Heart left ventricle (tissue), 16 donors: ENCODE measurements around the gene CHMP5. TPM values are rescaled to one million over a fixed set of nuclear protein-coding genes. Genes with fewer than 3 reads are reported as not detected.

Source experiments
- ATAC-seq, 4 donors: fragments of 200-7000 bp; cut with Tn5 transposase; one replicate each; pipeline ENCODE4 v1.9.1; 2020 to 2022; ENCODE audit warnings: moderate library complexity in 4 of 4, mild to moderate bottlenecking in 3 of 4, moderate number of reproducible peaks in 1 of 4
- DNase-seq, 5 donors: peaks; one replicate each; pipeline ENCODE4 v3.0.0-alpha.2; 2020
- H3K27ac ChIP-seq, 12 donors: fragments of 200-600 bp; sonication (generic) in 4 of 12; one replicate each; pipeline versions ENCODE4 v1.5.0 to v1.8.0; 2016 to 2022; ENCODE audit warnings: mild to moderate bottlenecking in 2 of 12
- H3K27me3 ChIP-seq, 9 donors: fragments of 200-600 bp; sonication (generic) in 2 of 9; one replicate each; pipeline versions ENCODE4 v1.5.1 to v1.8.0; 2016 to 2022; ENCODE audit warnings: mild to moderate bottlenecking in 3 of 9
- H3K36me3 ChIP-seq, 9 donors: fragments of 200-600 bp; sonication (generic) in 2 of 9; one replicate each; pipeline versions ENCODE4 v1.5.0 to v1.8.0; 2018 to 2022; ENCODE audit warnings: mild to moderate bottlenecking in 2 of 9
- H3K4me1 ChIP-seq, 12 donors: fragments of 200-600 bp; sonication (generic) in 4 of 12; one replicate each; pipeline versions ENCODE4 v1.5.0 to v1.8.0; 2016 to 2022; ENCODE audit warnings: mild to moderate bottlenecking in 3 of 12
- H3K4me3 ChIP-seq, 12 donors: fragments of 200-600 bp; sonication (generic) in 4 of 12; one replicate each; pipeline versions ENCODE4 v1.5.0 to v1.8.0; 2017 to 2022; ENCODE audit warnings: mild to moderate bottlenecking in 9 of 12, moderate library complexity in 4 of 12
- H3K9me3 ChIP-seq, 12 donors: fragments of 200-600 bp; sonication (generic) in 4 of 12; one replicate each; pipeline versions ENCODE4 v1.5.0 to v1.8.0; 2016 to 2022; ENCODE audit warnings: mild to moderate bottlenecking in 1 of 12
- CTCF ChIP-seq, 12 donors: fragments of 200-600 bp; sonication (generic) in 4 of 12; IDR thresholded peaks; one replicate each; pipeline versions ENCODE4 v1.5.0 to v1.8.0; 2018 to 2022; ENCODE audit warnings: antibody characterized with exemption in 12 of 12, mild to moderate bottlenecking in 5 of 12
- POLR2A ChIP-seq, 2 donors: fragments of 450-650 bp; IDR thresholded peaks; one replicate each; pipeline ENCODE4 v1.6.1; 2017; ENCODE audit warnings: antibody characterized with exemption in 2 of 2, mild to moderate bottlenecking in 2 of 2, moderate library complexity in 2 of 2
- WGBS, 4 donors: extraction: QIAGEN DNeasy Blood & Tissue Kit in 2 of 4; methylation state at CpG; one replicate each; pipeline versions ENCODE4 v1.1.5 to v1.1.7; 2013 to 2018; 5-methylcytosine and 5-hydroxymethylcytosine counted together
- intact Hi-C, 10 donors: fragments of 100-400 bp; cut with DNase I; formaldehyde crosslinking; loops; one replicate each; pipeline versions ENCODE4 v1.11.1 to v1.14.2; 2022
- polyA plus RNA-seq, 2 donors: library from polyadenylated mRNA; stranded (reverse); fragments of 200-250 nt; gene quantifications; one replicate each; pipeline ENCODE4 v1.2.3, GENCODE V29; 2013
- total RNA-seq, 9 donors: library from RNA; depleted of rRNA in 2 of 9; stranded (reverse); fragments of >200 nt in 2 of 9; fragmentation: NEBNext Ultra II Directional in 3 of 9; extraction: Animal tissue kit (Norgen Biotek cat#: 25700) in 3 of 9; gene quantifications; one replicate each; pipeline versions ENCODE4 v1.1.0 to v1.2.4, GENCODE V29; 2016 to 2023
- donor health status: ischemic (EF 13 %, LVEDD 7.1; RV severe dilation, severe dysfunction).
- donor health status: healthy with polysubstance abuse.
- donor health status: DM: no; HTN: yes; CAD: no.
- donor health status: DM: no; HTN: no; CAD: no.
- donor health status: ischemic (EF 25% LVEDD 6.9; RV normal size, moderate dysfunction).
- donor health status: ischemic (EF 25% LVEDD 5.7; RV mildly dilated, moderate dysfunction).
- donor health status: healthy.
- donor health status: DM: yes; HTN: yes; CAD: no.
- donor health status: ischemic (EF 35%, LVEDD 5.7; RV mildly dilated, moderate dysfunction).
- donor health status: nonischemic (EF 11% LVEDD 7.7; RV severe dilation, severe dysfunction).
- donor health status: DM: yes; HTN: yes; CAD: no.
- donor health status: PGD.
- donor health status: ischemic (EF 29% LVEDD 5.4; RV normal size, mild dysfunction).
- donor health status: nonischemic (EF 23%, LVEDD 6.1; RV moderate dilation, normal function).

Gene CHMP5
- total and polyA plus RNA-seq, 11 donors: 24.7 to 76.5 (median 53.0) TPM

- H3K27ac ChIP-seq: no peak overlapping the region
- H3K36me3 ChIP-seq: peaks cover 0 to 28% (median 23%) of the 10 kb centered on the region in 9 donors
- H3K9me3 ChIP-seq: no peaks in the 10 kb centered on the region
- intact Hi-C loops: no loop called here
- peaks cover 0 to 8% (median 0%) of the 10 kb centered on the region in 12 donors for H3K4me1 ChIP-seq
- H3K4me3 ChIP-seq: no peak overlapping the region
- H3K27me3 ChIP-seq: no peaks in the 10 kb centered on the region
- ATAC-seq (no peak), DNase-seq (peak in 1 of 5 donors; percentile 9)
- WGBS, 4 donors: 90 to 94% (median 93%) methylated on average over 3 of the region's 3 CpGs
- no peak for TF ChIP-seq POLR2A (IDR thresholded peaks at IDR 0.05)
- TF ChIP-seq CTCF (IDR thresholded peaks at IDR 0.05): no peak
Observed at GRCh38 chr9:33248606-33249005, 16.2 kb upstream of the CHMP5 start.

- DNase-seq: peak in 1 of 5 donors; percentile 3
- Histone ChIP-seq H3K4me3 (no peak overlapping the region), H3K27ac (no peak overlapping the region), H3K4me1 (peaks cover 0 to 8% (median 0%) of the 10 kb centered on the region in 12 donors), H3K9me3 (no peaks in the 10 kb centered on the region), H3K27me3 (no peaks in the 10 kb centered on the region), H3K36me3 (peaks cover 0 to 34% (median 29%) of the 10 kb centered on the region in 9 donors)
- WGBS, 4 donors: 81 to 87% (median 86%) methylated on average over 6 of the region's 6 CpGs
- ATAC-seq: no peak
- intact Hi-C loops: no loop called here
- no peak for TF ChIP-seq CTCF (IDR thresholded peaks at IDR 0.05)
- TF ChIP-seq POLR2A (IDR thresholded peaks at IDR 0.05): no peak
Observed at GRCh38 chr9:33249087-33249658, 15.7 kb upstream of the CHMP5 start.

- no peak overlapping the region for H3K4me3 ChIP-seq
- peaks cover 0 to 8% (median 0%) of the 10 kb centered on the region in 12 donors for H3K4me1 ChIP-seq
- no peak for ATAC-seq
- no peak for TF ChIP-seq CTCF (IDR thresholded peaks at IDR 0.05)
- no peak for TF ChIP-seq POLR2A (IDR thresholded peaks at IDR 0.05)
- 94 to 100% (median 96%) methylated on average over 2 of the region's 2 CpGs for WGBS, 4 donors
- no peaks in the 10 kb centered on the region for H3K9me3 ChIP-seq
- intact Hi-C loops: no loop called here
- DNase-seq: no peak
- H3K27ac ChIP-seq: no peak overlapping the region
- H3K27me3 ChIP-seq: no peaks in the 10 kb centered on the region
- H3K36me3 ChIP-seq: peaks cover 0 to 42% (median 37%) of the 10 kb centered on the region in 9 donors
Observed at GRCh38 chr9:33249983-33250382, 14.9 kb upstream of the CHMP5 start.

GRCh38 chr9:33250458-33250995 is 14.3 kb upstream of the CHMP5 start:
- WGBS, 4 donors: 38 to 65% (median 53%) methylated on average over 1 of the region's 1 CpG
- DNase-seq: no peak
- H3K9me3 ChIP-seq: no peaks in the 10 kb centered on the region
- intact Hi-C loops: no loop called here
- peaks cover 0 to 8% (median 0%) of the 10 kb centered on the region in 12 donors for H3K4me1 ChIP-seq
- H3K4me3 ChIP-seq: no peak overlapping the region
- no peak overlapping the region for H3K27ac ChIP-seq
- peak in 1 of 4 donors; percentile 13 for ATAC-seq
- H3K36me3 ChIP-seq: peaks cover 0 to 47% (median 42%) of the 10 kb centered on the region in 9 donors
- TF ChIP-seq POLR2A (IDR thresholded peaks at IDR 0.05) (no peak), CTCF (IDR thresholded peaks at IDR 0.05) (no peak)
- no peaks in the 10 kb centered on the region for H3K27me3 ChIP-seq
